ENCODE results near the gene EPHA6.
A peak's percentile ranks its signal among the peaks of the same experiment; 100 is the strongest.

EPHA6 gene

GRCh38 chr3:96813820-96814650, at the start of gene EPHA6:
TSS of gene EPHA6 (plus strand) at chr3:96814594.
- no peak within 1 kb of the TSS for H3K27ac ChIP-seq (ENCODE audit: low read length)
- H3K27me3 ChIP-seq (ENCODE audit: control insufficient read depth, insufficient read depth, low read length): peaks cover 7% of the 10 kb centered on the region; the same call in 1 of the 2 replicates
- H3K4me1 ChIP-seq (ENCODE audit: control insufficient read depth, insufficient read depth, low read length): no peaks in the 10 kb centered on the region
- DNase-seq (ENCODE audit: low read depth, low spot score): peak; percentile 22
- H3K36me3 ChIP-seq (ENCODE audit: control insufficient read depth, insufficient read depth, low read length): no peaks in the 10 kb centered on the region
- no CpG with 5 or more reads among the region's 83 CpGs for WGBS (ENCODE audit: insufficient coverage, insufficient read length)
- H3K4me3 ChIP-seq (ENCODE audit: low read length): peak within 1 kb of the TSS; percentile 73
- H3K9me3 ChIP-seq (ENCODE audit: control insufficient read depth, insufficient read depth, low read length): no peaks in the 10 kb centered on the region

GRCh38 chr3:96776818-96777217, 37.6 kb upstream of the EPHA6 start:
- H3K36me3 ChIP-seq (ENCODE audit: control insufficient read depth, insufficient read depth, low read length): no peaks in the 10 kb centered on the region
- DNase-seq (ENCODE audit: low read depth, low spot score): no peak
- no peak overlapping the region for H3K27ac ChIP-seq (ENCODE audit: low read length)
- H3K9me3 ChIP-seq (ENCODE audit: control insufficient read depth, insufficient read depth, low read length): no peaks in the 10 kb centered on the region
- no peaks in the 10 kb centered on the region for H3K27me3 ChIP-seq (ENCODE audit: control insufficient read depth, insufficient read depth, low read length)
- H3K4me3 ChIP-seq (ENCODE audit: low read length): no peak overlapping the region
- no peaks in the 10 kb centered on the region for H3K4me1 ChIP-seq (ENCODE audit: control insufficient read depth, insufficient read depth, low read length)
- WGBS (ENCODE audit: insufficient coverage, insufficient read length): no CpG with 5 or more reads among the region's 43 CpGs

- Histone ChIP-seq H3K27ac (ENCODE audit: low read length) (no peak overlapping the region), H3K9me3 (ENCODE audit: control insufficient read depth, insufficient read depth, low read length) (no peaks in the 10 kb centered on the region), H3K4me1 (ENCODE audit: control insufficient read depth, insufficient read depth, low read length) (no peaks in the 10 kb centered on the region), H3K36me3 (ENCODE audit: control insufficient read depth, insufficient read depth, low read length) (no peaks in the 10 kb centered on the region), H3K4me3 (ENCODE audit: low read length) (no peak overlapping the region), H3K27me3 (ENCODE audit: control insufficient read depth, insufficient read depth, low read length) (no peaks in the 10 kb centered on the region)
- no CpG with 5 or more reads among the region's 6 CpGs for WGBS (ENCODE audit: insufficient coverage, insufficient read length)
- DNase-seq (ENCODE audit: low read depth, low spot score): no peak
Measured at GRCh38 chr3:96779810-96780209, 34.6 kb upstream of the EPHA6 start.

GRCh38 chr3:96796101-96796500, 18.3 kb upstream of the EPHA6 start:
- no peaks in the 10 kb centered on the region for H3K9me3 ChIP-seq (ENCODE audit: control insufficient read depth, insufficient read depth, low read length)
- no peak overlapping the region for H3K4me3 ChIP-seq (ENCODE audit: low read length)
- H3K36me3 ChIP-seq (ENCODE audit: control insufficient read depth, insufficient read depth, low read length): no peaks in the 10 kb centered on the region
- no peak for DNase-seq (ENCODE audit: low read depth, low spot score)
- H3K27ac ChIP-seq (ENCODE audit: low read length): no peak overlapping the region
- H3K4me1 ChIP-seq (ENCODE audit: control insufficient read depth, insufficient read depth, low read length): no peaks in the 10 kb centered on the region
- WGBS (ENCODE audit: insufficient coverage, insufficient read length): no CpG with 5 or more reads among the region's 5 CpGs
- H3K27me3 ChIP-seq (ENCODE audit: control insufficient read depth, insufficient read depth, low read length): no peaks in the 10 kb centered on the region

- no CpG with 5 or more reads among the region's 1 CpG for WGBS (ENCODE audit: insufficient coverage, insufficient read length)
- Histone ChIP-seq H3K4me1 (ENCODE audit: control insufficient read depth, insufficient read depth, low read length) (no peaks in the 10 kb centered on the region; the same call in 1 of the 2 replicates), H3K27ac (ENCODE audit: low read length) (no peak overlapping the region), H3K4me3 (ENCODE audit: low read length) (no peak overlapping the region), H3K36me3 (ENCODE audit: control insufficient read depth, insufficient read depth, low read length) (0 out of 2 replicates have a peak, but pooled peaks cover 3% of the 10 kb centered on the region), H3K9me3 (ENCODE audit: control insufficient read depth, insufficient read depth, low read length) (no peaks in the 10 kb centered on the region), H3K27me3 (ENCODE audit: control insufficient read depth, insufficient read depth, low read length) (no peaks in the 10 kb centered on the region)
- DNase-seq (ENCODE audit: low read depth, low spot score): no peak
Measured at GRCh38 chr3:96803870-96804269, 10.5 kb upstream of the EPHA6 start.

- Histone ChIP-seq H3K27me3 (ENCODE audit: control insufficient read depth, insufficient read depth, low read length) (no peaks in the 10 kb centered on the region), H3K9me3 (ENCODE audit: control insufficient read depth, insufficient read depth, low read length) (no peaks in the 10 kb centered on the region), H3K36me3 (ENCODE audit: control insufficient read depth, insufficient read depth, low read length) (0 out of 2 replicates have a peak, but pooled peaks cover under 1% of the 10 kb centered on the region), H3K27ac (ENCODE audit: low read length) (no peak overlapping the region), H3K4me1 (ENCODE audit: control insufficient read depth, insufficient read depth, low read length) (no peaks in the 10 kb centered on the region; the same call in 1 of the 2 replicates), H3K4me3 (ENCODE audit: low read length) (no peak overlapping the region)
- DNase-seq (ENCODE audit: low read depth, low spot score): no peak
- no CpG with 5 or more reads among the region's 1 CpG for WGBS (ENCODE audit: insufficient coverage, insufficient read length)
Measured at GRCh38 chr3:96806341-96806740, 8.1 kb upstream of the EPHA6 start.

- DNase-seq (ENCODE audit: low read depth, low spot score): peak; percentile 80
- H3K27ac ChIP-seq (ENCODE audit: low read length): no peak overlapping the region
- H3K4me1 ChIP-seq (ENCODE audit: control insufficient read depth, insufficient read depth, low read length): no peaks in the 10 kb centered on the region
- no peaks in the 10 kb centered on the region for H3K9me3 ChIP-seq (ENCODE audit: control insufficient read depth, insufficient read depth, low read length)
- no peaks in the 10 kb centered on the region for H3K36me3 ChIP-seq (ENCODE audit: control insufficient read depth, insufficient read depth, low read length)
- WGBS (ENCODE audit: insufficient coverage, insufficient read length): no CpG with 5 or more reads among the region's 79 CpGs
- H3K4me3 ChIP-seq (ENCODE audit: low read length): peak overlapping the region; percentile 73
- peaks cover 7% of the 10 kb centered on the region; the same call in 1 of the 2 replicates for H3K27me3 ChIP-seq (ENCODE audit: control insufficient read depth, insufficient read depth, low read length)
Measured at GRCh38 chr3:96813134-96813819, 1.1 kb upstream of the EPHA6 start.

- no peak for DNase-seq (ENCODE audit: low read depth, low spot score)
- Histone ChIP-seq H3K27ac (ENCODE audit: low read length) (no peak overlapping the region), H3K36me3 (ENCODE audit: control insufficient read depth, insufficient read depth, low read length) (no peaks in the 10 kb centered on the region), H3K27me3 (ENCODE audit: control insufficient read depth, insufficient read depth, low read length) (peaks cover 7% of the 10 kb centered on the region; the same call in 1 of the 2 replicates), H3K4me3 (ENCODE audit: low read length) (peak overlapping the region; percentile 73; the same call in 1 of the 2 replicates), H3K9me3 (ENCODE audit: control insufficient read depth, insufficient read depth, low read length) (no peaks in the 10 kb centered on the region), H3K4me1 (ENCODE audit: control insufficient read depth, insufficient read depth, low read length) (no peaks in the 10 kb centered on the region)
- WGBS (ENCODE audit: insufficient coverage, insufficient read length): no CpG with 5 or more reads among the region's 50 CpGs
Measured at GRCh38 chr3:96814651-96815567, 515 bp downstream of the EPHA6 start.

- no peaks in the 10 kb centered on the region for H3K9me3 ChIP-seq (ENCODE audit: control insufficient read depth, insufficient read depth, low read length)
- no peaks in the 10 kb centered on the region for H3K36me3 ChIP-seq (ENCODE audit: control insufficient read depth, insufficient read depth, low read length)
- no peak overlapping the region for H3K27ac ChIP-seq (ENCODE audit: low read length)
- no peaks in the 10 kb centered on the region for H3K27me3 ChIP-seq (ENCODE audit: control insufficient read depth, insufficient read depth, low read length)
- H3K4me1 ChIP-seq (ENCODE audit: control insufficient read depth, insufficient read depth, low read length): no peaks in the 10 kb centered on the region
- no peak for DNase-seq (ENCODE audit: low read depth, low spot score)
- WGBS (ENCODE audit: insufficient coverage, insufficient read length): no CpG with 5 or more reads among the region's 2 CpGs
- H3K4me3 ChIP-seq (ENCODE audit: low read length): no peak overlapping the region
Measured at GRCh38 chr3:96831175-96831574, 16.8 kb downstream of the EPHA6 start.

GRCh38 chr3:96833301-96833700, 18.9 kb downstream of the EPHA6 start:
- no peak overlapping the region for H3K4me3 ChIP-seq (ENCODE audit: low read length)
- H3K27ac ChIP-seq (ENCODE audit: low read length): no peak overlapping the region
- no peaks in the 10 kb centered on the region for H3K9me3 ChIP-seq (ENCODE audit: control insufficient read depth, insufficient read depth, low read length)
- H3K4me1 ChIP-seq (ENCODE audit: control insufficient read depth, insufficient read depth, low read length): no peaks in the 10 kb centered on the region
- H3K27me3 ChIP-seq (ENCODE audit: control insufficient read depth, insufficient read depth, low read length): no peaks in the 10 kb centered on the region
- H3K36me3 ChIP-seq (ENCODE audit: control insufficient read depth, insufficient read depth, low read length): no peaks in the 10 kb centered on the region
- no peak for DNase-seq (ENCODE audit: low read depth, low spot score)
